GM10248 (cell line): ENCODE results near the gene SCGB1D4.
"Not testable (repeated sequence)": the region's sequence is repeated elsewhere in the genome, so short reads cannot be mapped to it uniquely, and the experiment has no call there.

ENCODE experiments used
- CTCF ChIA-PET: fragments of 300-600 bp; sonication (Branson Sonifier 250); formaldehyde crosslinking; extraction: SDS; loops from one replicate; lab custom pipeline; 2021; ENCODE audit warnings: antibody characterized with exemption; lab: Yijun Ruan, JAX
- POLR2A ChIA-PET: fragments of 350-650 bp; sonication (Branson Sonifier 250); formaldehyde crosslinking; extraction: SDS; loops from one replicate; lab custom pipeline; 2020; ENCODE audit warnings: antibody characterized with exemption; lab: Yijun Ruan, JAX
- DNase-seq: peaks from one replicate; pipeline ENCODE4 v3.0.0; 2012; ENCODE audit errors: extremely low spot score
- TF ChIP-seq, protein P1 (sequence below): IDR thresholded peaks from 2 replicates; pipeline ENCODE4 v1.5.1; 2012; ENCODE audit warnings: mild to moderate bottlenecking, low read depth; ENCODE audit errors: extremely low read depth, missing control alignments, control extremely low read depth

SCGB1D4 gene

GRCh38 chr11:62298975-62299374, at the start of gene SCGB1D4:
SCGB1D4 (minus strand) TSS chr11:62299075; CDS start chr11:62299010, 65 bp downstream.
- ChIA-PET POLR2A (no interaction called here), CTCF (interaction anchor here (3.9 kb wide), 1 partner anchor 12 kb away, joined by 25 read pairs; no protein-coding TSS in a partner anchor)
- DNase-seq, result no peak
- TF ChIP-seq, protein P1, sequence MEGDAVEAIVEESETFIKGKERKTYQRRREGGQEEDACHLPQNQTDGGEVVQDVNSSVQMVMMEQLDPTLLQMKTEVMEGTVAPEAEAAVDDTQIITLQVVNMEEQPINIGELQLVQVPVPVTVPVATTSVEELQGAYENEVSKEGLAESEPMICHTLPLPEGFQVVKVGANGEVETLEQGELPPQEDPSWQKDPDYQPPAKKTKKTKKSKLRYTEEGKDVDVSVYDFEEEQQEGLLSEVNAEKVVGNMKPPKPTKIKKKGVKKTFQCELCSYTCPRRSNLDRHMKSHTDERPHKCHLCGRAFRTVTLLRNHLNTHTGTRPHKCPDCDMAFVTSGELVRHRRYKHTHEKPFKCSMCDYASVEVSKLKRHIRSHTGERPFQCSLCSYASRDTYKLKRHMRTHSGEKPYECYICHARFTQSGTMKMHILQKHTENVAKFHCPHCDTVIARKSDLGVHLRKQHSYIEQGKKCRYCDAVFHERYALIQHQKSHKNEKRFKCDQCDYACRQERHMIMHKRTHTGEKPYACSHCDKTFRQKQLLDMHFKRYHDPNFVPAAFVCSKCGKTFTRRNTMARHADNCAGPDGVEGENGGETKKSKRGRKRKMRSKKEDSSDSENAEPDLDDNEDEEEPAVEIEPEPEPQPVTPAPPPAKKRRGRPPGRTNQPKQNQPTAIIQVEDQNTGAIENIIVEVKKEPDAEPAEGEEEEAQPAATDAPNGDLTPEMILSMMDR, result no peak

DNA sequence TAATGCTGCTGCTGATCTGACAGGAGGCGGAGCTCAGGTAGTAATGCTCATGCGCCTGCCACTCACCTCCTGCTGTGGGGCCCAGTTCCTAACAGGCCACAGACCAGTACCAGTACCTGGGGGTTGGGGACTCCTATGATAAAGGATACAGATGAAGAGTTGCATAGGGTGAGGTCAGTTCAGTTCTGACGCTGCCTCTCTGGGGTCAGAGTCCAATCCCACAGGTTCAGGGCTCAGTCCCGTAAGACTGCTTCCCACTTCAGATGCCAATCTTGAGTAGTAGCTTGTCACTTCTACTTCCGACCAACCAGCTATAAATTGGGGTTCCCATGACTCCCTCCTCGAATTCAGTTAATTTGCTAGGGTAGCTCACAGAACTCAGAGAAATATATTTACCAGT, 47.0 kb upstream of the SCGB1D4 start:
- ChIA-PET POLR2A (no interaction called here), CTCF (interaction anchor here (1.3 kb wide), 1 partner anchor 32 kb away, joined by 3 read pairs; no protein-coding TSS in a partner anchor)
- TF ChIP-seq, protein P1, result no peak
- DNase-seq, result no peak

DNA sequence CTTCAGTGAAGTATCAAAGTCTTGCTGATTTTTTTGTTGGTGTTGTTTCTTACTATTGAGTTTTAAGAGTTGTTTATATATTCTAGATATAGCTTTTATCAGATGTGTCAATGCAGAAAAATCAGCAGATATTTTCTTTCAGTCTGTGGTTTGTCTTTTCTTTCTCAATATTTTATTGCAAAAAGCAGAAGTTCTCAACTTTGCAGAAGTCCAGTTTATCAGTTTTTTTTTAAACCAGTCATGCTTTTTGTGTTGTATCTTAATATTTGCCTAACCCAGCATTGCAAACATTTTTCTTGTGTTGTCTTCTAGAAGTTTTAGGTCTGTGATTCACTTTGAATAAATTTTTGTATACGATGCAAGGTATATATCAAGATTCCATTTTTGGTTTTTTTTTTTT, 45.3 kb upstream of the SCGB1D4 start:
- TF ChIP-seq, protein P1, result no peak
- ChIA-PET POLR2A (no interaction called here), CTCF (interaction anchor here (0.9 to 1.3 kb wide), 3 partner anchors 11 to 35 kb away, joined by 3 to 4 read pairs (median 3); no protein-coding TSS in a partner anchor)
- no peak for DNase-seq

- DNase-seq, POLR2A ChIA-PET: not testable (repeated sequence)
- CTCF ChIA-PET, result interaction anchor here (0.9 to 1.2 kb wide), 2 partner anchors 11 to 21 kb away, joined by 3 to 4 read pairs; no protein-coding TSS in a partner anchor
Observed at GRCh38 chr11:62343646-62344190, 44.8 kb upstream of the SCGB1D4 start.

GRCh38 chr11:62341588-62341987, 42.7 kb upstream of the SCGB1D4 start:
- POLR2A ChIA-PET, result no interaction called here
- TF ChIP-seq, protein P1, result no peak
- CTCF ChIA-PET, result interaction anchor here (1.2 to 2.6 kb wide), 4 partner anchors 10 to 170 kb away, joined by 3 to 14 read pairs (median 8); no protein-coding TSS in a partner anchor
- no peak for DNase-seq

GRCh38 chr11:62340269-62340901, 41.5 kb upstream of the SCGB1D4 start:
- ChIA-PET POLR2A (interaction anchor here (0.5 kb wide), 1 partner anchor 31 kb away, joined by 6 read pairs; no protein-coding TSS in a partner anchor), CTCF (interaction anchor here (0.7 to 2.6 kb wide), 11 partner anchors 11 to 169 kb away, joined by 3 to 14 read pairs (median 4); no protein-coding TSS in a partner anchor)
- TF ChIP-seq, protein P1, result peak; percentile 63
- peak; percentile 55 for DNase-seq
